Adrenal gland (tissue), 5 donors: Measurements from ENCODE around the gene CRISP3.

Experiments used
- POLR2A ChIP-seq, 2 donors: fragments of 450-650 bp; IDR thresholded peaks; one replicate each; pipeline ENCODE4 v1.6.1; 2017; ENCODE audit warnings: antibody characterized with exemption in 2 of 2, mild to moderate bottlenecking in 2 of 2, moderate library complexity in 1 of 2
- TF ChIP-seq, protein P1 (sequence below), 6 experiments: fragments of 450-650 bp in 4 of 6; fragments of 200-600 bp in 2 of 6; sonication (generic) in 1 of 6; IDR thresholded peaks; 1 replicate in 5 of 6; 2 replicates in 1 of 6; pipeline versions ENCODE4 v1.5.1 to v1.8.0; 2016 to 2021; ENCODE audit warnings: antibody characterized with exemption in 6 of 6, mild to moderate bottlenecking in 2 of 6, moderate library complexity in 1 of 6
- donor health status: DM: no; HTN: no; CAD: no.

DNA sequence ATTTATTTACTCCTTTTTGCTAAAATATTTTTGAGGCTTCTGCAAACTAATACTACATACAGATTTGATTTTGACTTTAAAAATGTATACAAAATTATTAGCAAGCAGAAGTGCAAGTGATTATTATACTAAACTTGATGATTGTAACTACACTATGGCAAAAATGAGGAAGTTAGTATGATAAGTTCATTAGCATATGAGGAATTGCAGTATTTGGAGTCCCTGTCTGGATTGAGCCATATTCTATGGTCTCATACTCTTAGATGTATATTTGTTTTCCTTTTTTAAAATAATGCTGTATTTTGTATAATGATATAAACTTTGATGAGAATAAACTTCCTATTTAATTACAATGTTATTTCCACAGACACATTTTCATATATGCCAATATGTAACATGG lies 13.9 kb downstream of the CRISP3 start:
- no peak for TF ChIP-seq POLR2A (IDR thresholded peaks at IDR 0.05)
- TF ChIP-seq, protein P1, sequence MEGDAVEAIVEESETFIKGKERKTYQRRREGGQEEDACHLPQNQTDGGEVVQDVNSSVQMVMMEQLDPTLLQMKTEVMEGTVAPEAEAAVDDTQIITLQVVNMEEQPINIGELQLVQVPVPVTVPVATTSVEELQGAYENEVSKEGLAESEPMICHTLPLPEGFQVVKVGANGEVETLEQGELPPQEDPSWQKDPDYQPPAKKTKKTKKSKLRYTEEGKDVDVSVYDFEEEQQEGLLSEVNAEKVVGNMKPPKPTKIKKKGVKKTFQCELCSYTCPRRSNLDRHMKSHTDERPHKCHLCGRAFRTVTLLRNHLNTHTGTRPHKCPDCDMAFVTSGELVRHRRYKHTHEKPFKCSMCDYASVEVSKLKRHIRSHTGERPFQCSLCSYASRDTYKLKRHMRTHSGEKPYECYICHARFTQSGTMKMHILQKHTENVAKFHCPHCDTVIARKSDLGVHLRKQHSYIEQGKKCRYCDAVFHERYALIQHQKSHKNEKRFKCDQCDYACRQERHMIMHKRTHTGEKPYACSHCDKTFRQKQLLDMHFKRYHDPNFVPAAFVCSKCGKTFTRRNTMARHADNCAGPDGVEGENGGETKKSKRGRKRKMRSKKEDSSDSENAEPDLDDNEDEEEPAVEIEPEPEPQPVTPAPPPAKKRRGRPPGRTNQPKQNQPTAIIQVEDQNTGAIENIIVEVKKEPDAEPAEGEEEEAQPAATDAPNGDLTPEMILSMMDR (IDR thresholded peaks at IDR 0.05): no peak
